A549 (cell line): ENCODE measurements around the gene SYNJ2BP. TPM values are rescaled to one million over a fixed set of nuclear protein-coding genes. Genes with fewer than 3 reads are reported as not detected.

ENCODE experiments used
- ATAC-seq, 2 experiments: fragments of 200-7000 bp in 1 of 2; fragments of >200 bp in 1 of 2; cut with Nextera tagmentation in 1 of 2; cut with Tn5 transposase in 1 of 2; 3 replicates each; pipeline versions ENCODE4 v1.8.0 to v1.9.1; 2018 to 2020; ENCODE audit warnings: mild to moderate bottlenecking in 1 of 2, moderate library complexity in 1 of 2
- CTCF ChIA-PET: fragments of 300-600 bp; sonication (Branson Sonifier 250); formaldehyde crosslinking; extraction: SDS; loops from one replicate; lab custom pipeline; 2021; ENCODE audit warnings: antibody characterized with exemption, inconsistent platforms; lab: Yijun Ruan, JAX
- POLR2A ChIA-PET: fragments of 350-600 bp; formaldehyde crosslinking; extraction: SDS; loops from one replicate; lab custom pipeline; 2021; ENCODE audit warnings: antibody characterized with exemption, inconsistent platforms; lab: Yijun Ruan, JAX
- DNase-seq, 2 experiments: peaks; one replicate each; pipeline versions ENCODE4 v3.0.0 to v3.0.0-alpha.2; 2011 to 2016; ENCODE audit warnings: low read depth in 1 of 2, low spot score in 1 of 2
- FAIRE-seq: peaks from 2 replicates; lab custom pipeline; 2011; peaks lifted over from hg19 to GRCh38; lab: Jason Lieb, UNC
- H3K27ac ChIP-seq, 2 experiments: fragments of >200 bp; sonication (Bioruptor Twin); formaldehyde crosslinking; 3 replicates each; pipeline ENCODE4 v1.5.1; 2016 to 2017
- H3K4me1 ChIP-seq: fragments of >200 bp; sonication (Bioruptor Twin); formaldehyde crosslinking; 3 replicates; pipeline ENCODE4 v1.6.1; 2016
- H3K4me2 ChIP-seq: fragments of >200 bp; sonication (Bioruptor Twin); formaldehyde crosslinking; 3 replicates; pipeline ENCODE4 v1.6.1; 2016
- H3K4me3 ChIP-seq: fragments of >200 bp; sonication (Bioruptor Twin); formaldehyde crosslinking; 3 replicates; pipeline ENCODE4 v1.5.1; 2016
- H3K9me3 ChIP-seq: fragments of >200 bp; sonication (Bioruptor Twin); formaldehyde crosslinking; 3 replicates; pipeline ENCODE4 v1.6.1; 2016
- BHLHE40 ChIP-seq: IDR thresholded peaks from 2 replicates; pipeline ENCODE4 v1.6.1; 2012; ENCODE audit warnings: low read depth, low read length, inconsistent platforms
- CBX8 ChIP-seq: fragments of 200-600 bp; sonication (generic); IDR thresholded peaks from 2 replicates; pipeline ENCODE4 v1.6.1; 2016
- E2F6 ChIP-seq: IDR thresholded peaks from 2 replicates; pipeline ENCODE4 v1.6.1; 2012; ENCODE audit warnings: low read depth, borderline replicate concordance
- ELK1 ChIP-seq: fragments of 150-350 bp; IDR thresholded peaks from 2 replicates; pipeline ENCODE4 v1.6.1; 2014; ENCODE audit warnings: low read depth, mild to moderate bottlenecking, low read length
- EP300 ChIP-seq, 2 experiments: fragments of >200 bp; sonication (Bioruptor Twin); formaldehyde crosslinking; IDR thresholded peaks; 2 replicates in 1 of 2; 3 replicates in 1 of 2; pipeline ENCODE4 v1.6.1; 2016 to 2017
- ESRRA ChIP-seq: fragments of 150-350 bp; IDR thresholded peaks from 2 replicates; pipeline ENCODE4 v1.6.1; 2014; ENCODE audit warnings: mild to moderate bottlenecking, low read length, borderline replicate concordance
- FOXS1 ChIP-seq: fragments of 250-450 bp; sonication (Bioruptor Pico); IDR thresholded peaks from 2 replicates; pipeline ENCODE4 v1.5.0; 2020; ENCODE audit warnings: mild to moderate bottlenecking, moderate library complexity
- GATA3 ChIP-seq: IDR thresholded peaks from 2 replicates; pipeline ENCODE4 v1.6.1; 2012; ENCODE audit warnings: borderline replicate concordance
- HOXB13 ChIP-seq: fragments of 250-450 bp; sonication (Bioruptor Pico); IDR thresholded peaks from 2 replicates; pipeline ENCODE4 v1.5.0; 2020; ENCODE audit warnings: low read depth, mild to moderate bottlenecking, moderate library complexity
- JUNB ChIP-seq: fragments of >200 bp; sonication (Bioruptor Twin); formaldehyde crosslinking; IDR thresholded peaks from 2 replicates; pipeline ENCODE4 v1.6.1; 2016
- MAFK ChIP-seq: fragments of 450-650 bp; IDR thresholded peaks from 2 replicates; pipeline ENCODE4 v1.6.1; 2014; ENCODE audit not compliant: partially characterized antibody
- MAZ ChIP-seq: fragments of 150-350 bp; IDR thresholded peaks from 2 replicates; pipeline ENCODE4 v1.6.1; 2014; ENCODE audit warnings: antibody characterized with exemption, low read depth, low read length, borderline replicate concordance
- NFE2L2 ChIP-seq: fragments of 150-350 bp; conservative IDR thresholded peaks from 2 replicates; pipeline ENCODE4 v1.6.1; 2014; ENCODE audit warnings: low read length
- NPAS2 ChIP-seq: fragments of 250-450 bp; sonication (Bioruptor Pico); IDR thresholded peaks from 2 replicates; pipeline ENCODE4 v1.8.0; 2022; ENCODE audit warnings: mild to moderate bottlenecking, moderate library complexity, borderline replicate concordance
- PHF8 ChIP-seq: fragments of 200-600 bp; sonication (generic); IDR thresholded peaks from 2 replicates; pipeline ENCODE4 v1.6.1; 2016; ENCODE audit warnings: low read depth, mild to moderate bottlenecking, antibody characterized with exemption, moderate library complexity, borderline replicate concordance
- RAD21 ChIP-seq, 2 experiments: fragments of >200 bp in 1 of 2; sonication (Bioruptor Twin) in 1 of 2; formaldehyde crosslinking in 1 of 2; IDR thresholded peaks in 1 of 2; conservative IDR thresholded peaks in 1 of 2; 2 replicates in 1 of 2; 3 replicates in 1 of 2; pipeline ENCODE4 v1.6.1; 2012 to 2018; ENCODE audit warnings: inconsistent platforms in 1 of 2
- RARB ChIP-seq: fragments of 250-450 bp; sonication (Bioruptor Pico); IDR thresholded peaks from 2 replicates; pipeline ENCODE4 v1.8.0; 2021; ENCODE audit warnings: mild to moderate bottlenecking, moderate library complexity
- RCOR1 ChIP-seq: fragments of 150-350 bp; IDR thresholded peaks from 2 replicates; pipeline ENCODE4 v1.6.1; 2014; ENCODE audit warnings: antibody characterized with exemption, low read length, low read depth
- RNF2 ChIP-seq: fragments of 200-600 bp; sonication (generic); IDR thresholded peaks from 2 replicates; pipeline ENCODE4 v1.6.1; 2016; ENCODE audit warnings: low read depth, mild to moderate bottlenecking, antibody characterized with exemption, moderate library complexity, borderline replicate concordance
- SMC3 ChIP-seq: fragments of >200 bp; sonication (Bioruptor Twin); formaldehyde crosslinking; IDR thresholded peaks from 3 replicates; pipeline ENCODE4 v1.6.1; 2018; ENCODE audit warnings: inconsistent platforms
- SREBF2 ChIP-seq: fragments of 450-650 bp; IDR thresholded peaks from 2 replicates; pipeline ENCODE4 v1.6.1; 2014; ENCODE audit warnings: mild to moderate bottlenecking, moderate library complexity
- USF2 ChIP-seq: fragments of 450-650 bp; IDR thresholded peaks from 2 replicates; pipeline ENCODE4 v1.6.1; 2014; ENCODE audit warnings: antibody characterized with exemption
- ZFP36 ChIP-seq: fragments of 450-650 bp; IDR thresholded peaks from 2 replicates; pipeline ENCODE4 v1.6.1; 2014; ENCODE audit warnings: borderline replicate concordance; ENCODE audit not compliant: partially characterized antibody
- ZSCAN20 ChIP-seq: fragments of 250-450 bp; sonication (Bioruptor Pico); IDR thresholded peaks from 2 replicates; pipeline ENCODE4 v1.8.0; 2022; ENCODE audit warnings: mild to moderate bottlenecking, moderate library complexity
- WGBS: methylation state at CpG from one replicate; pipeline ENCODE4 v1.1.6; 2017; ENCODE audit errors: missing lambda C conversion rate; 5-methylcytosine and 5-hydroxymethylcytosine counted together
- polyA plus RNA-seq, 4 experiments: library from polyadenylated mRNA; depleted of rRNA in 3 of 4; stranded (reverse); fragments of >200 nt; fragmentation: RNase III in 1 of 4; extraction: RNeasy Plus Mini Kit Qiagen cat#74134 plus additional on column Dnase treatment in 1 of 4; gene quantifications; 2 replicates in 3 of 4; 3 replicates in 1 of 4; pipeline ENCODE4 v1.2.3, GENCODE V29; 2011 to 2017
- TF ChIP-seq, protein P1 (sequence below): fragments of 250-450 bp; sonication (Bioruptor Pico); IDR thresholded peaks from 2 replicates; pipeline ENCODE4 v1.5.0; 2020; ENCODE audit warnings: low read depth, mild to moderate bottlenecking, moderate library complexity
- TF ChIP-seq, protein P2 (sequence below): fragments of 200-600 bp; sonication (generic); IDR thresholded peaks from 2 replicates; pipeline ENCODE4 v1.6.1; 2016; ENCODE audit warnings: antibody characterized with exemption, mild to moderate bottlenecking, moderate library complexity
- TF ChIP-seq, protein P3 (sequence below): IDR thresholded peaks from 2 replicates; pipeline ENCODE4 v1.6.1; 2012

The SYNJ2BP gene
- polyA plus RNA-seq, 2 of the 4 experiments (the other 2 are of a cell fraction), result 13.0 to 31.9 TPM

GRCh38 chr14:70398280-70398679, 18.6 kb downstream of the SYNJ2BP start:
- CTCF ChIA-PET, result interaction anchor here (1.1 kb wide), 1 partner anchor 99 kb away, joined by 3 read pairs; no protein-coding TSS in a partner anchor
- TF ChIP-seq USF2, result no peak
- TF ChIP-seq ESRRA, result no peak
- TF ChIP-seq RAD21 (conservative IDR thresholded peaks at IDR 0.05 in 1 of 2, IDR thresholded peaks at IDR 0.05 in 1 of 2), result no peak
- no peak for TF ChIP-seq CBX8
- TF ChIP-seq SMC3, result no peak
- no peak for TF ChIP-seq SREBF2
- no peak for TF ChIP-seq RNF2
- no peak for TF ChIP-seq ZFP36
- TF ChIP-seq MAFK, result no peak
- TF ChIP-seq, protein P1, sequence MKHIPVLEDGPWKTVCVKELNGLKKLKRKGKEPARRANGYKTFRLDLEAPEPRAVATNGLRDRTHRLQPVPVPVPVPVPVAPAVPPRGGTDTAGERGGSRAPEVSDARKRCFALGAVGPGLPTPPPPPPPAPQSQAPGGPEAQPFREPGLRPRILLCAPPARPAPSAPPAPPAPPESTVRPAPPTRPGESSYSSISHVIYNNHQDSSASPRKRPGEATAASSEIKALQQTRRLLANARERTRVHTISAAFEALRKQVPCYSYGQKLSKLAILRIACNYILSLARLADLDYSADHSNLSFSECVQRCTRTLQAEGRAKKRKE (CRISPR knock-in tag), result no peak
- no peak for TF ChIP-seq GATA3
- TF ChIP-seq BHLHE40, result no peak
- TF ChIP-seq FOXS1 (CRISPR knock-in tag), result no peak
- TF ChIP-seq HOXB13 (CRISPR knock-in tag), result no peak
- no peak for TF ChIP-seq EP300 (IDR thresholded peaks at IDR 0.05)
- no peak for TF ChIP-seq MAZ
- TF ChIP-seq NFE2L2, result no peak
- TF ChIP-seq ELK1, result no peak
- TF ChIP-seq RCOR1, result no peak
- TF ChIP-seq E2F6, result no peak
- FAIRE-seq, result no peak

GRCh38 chr14:70397746-70398145, 19.1 kb downstream of the SYNJ2BP start:
- Histone ChIP-seq H3K4me3 (no peak overlapping the region), H3K9me3 (no peaks in the 10 kb centered on the region), H3K27ac (no peak overlapping the region)
- DNase-seq (no peak), FAIRE-seq (no peak)
- WGBS, result 82% methylated on average over 2 of the region's 2 CpGs
- ChIA-PET CTCF (interaction anchor here (1.1 to 1.3 kb wide), 2 partner anchors 49 to 100 kb away, joined by 3 to 4 read pairs; no protein-coding TSS in a partner anchor), POLR2A (no interaction called here)
- TF ChIP-seq, protein P2, sequence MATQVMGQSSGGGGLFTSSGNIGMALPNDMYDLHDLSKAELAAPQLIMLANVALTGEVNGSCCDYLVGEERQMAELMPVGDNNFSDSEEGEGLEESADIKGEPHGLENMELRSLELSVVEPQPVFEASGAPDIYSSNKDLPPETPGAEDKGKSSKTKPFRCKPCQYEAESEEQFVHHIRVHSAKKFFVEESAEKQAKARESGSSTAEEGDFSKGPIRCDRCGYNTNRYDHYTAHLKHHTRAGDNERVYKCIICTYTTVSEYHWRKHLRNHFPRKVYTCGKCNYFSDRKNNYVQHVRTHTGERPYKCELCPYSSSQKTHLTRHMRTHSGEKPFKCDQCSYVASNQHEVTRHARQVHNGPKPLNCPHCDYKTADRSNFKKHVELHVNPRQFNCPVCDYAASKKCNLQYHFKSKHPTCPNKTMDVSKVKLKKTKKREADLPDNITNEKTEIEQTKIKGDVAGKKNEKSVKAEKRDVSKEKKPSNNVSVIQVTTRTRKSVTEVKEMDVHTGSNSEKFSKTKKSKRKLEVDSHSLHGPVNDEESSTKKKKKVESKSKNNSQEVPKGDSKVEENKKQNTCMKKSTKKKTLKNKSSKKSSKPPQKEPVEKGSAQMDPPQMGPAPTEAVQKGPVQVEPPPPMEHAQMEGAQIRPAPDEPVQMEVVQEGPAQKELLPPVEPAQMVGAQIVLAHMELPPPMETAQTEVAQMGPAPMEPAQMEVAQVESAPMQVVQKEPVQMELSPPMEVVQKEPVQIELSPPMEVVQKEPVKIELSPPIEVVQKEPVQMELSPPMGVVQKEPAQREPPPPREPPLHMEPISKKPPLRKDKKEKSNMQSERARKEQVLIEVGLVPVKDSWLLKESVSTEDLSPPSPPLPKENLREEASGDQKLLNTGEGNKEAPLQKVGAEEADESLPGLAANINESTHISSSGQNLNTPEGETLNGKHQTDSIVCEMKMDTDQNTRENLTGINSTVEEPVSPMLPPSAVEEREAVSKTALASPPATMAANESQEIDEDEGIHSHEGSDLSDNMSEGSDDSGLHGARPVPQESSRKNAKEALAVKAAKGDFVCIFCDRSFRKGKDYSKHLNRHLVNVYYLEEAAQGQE, result no peak
- TF ChIP-seq NPAS2 (no peak), ZFP36 (no peak), NFE2L2 (no peak), RARB (CRISPR knock-in tag) (no peak), SMC3 (no peak), ZSCAN20 (CRISPR knock-in tag) (no peak), GATA3 (no peak), JUNB (no peak), PHF8 (no peak), RAD21 (conservative IDR thresholded peaks at IDR 0.05 in 1 of 2, IDR thresholded peaks at IDR 0.05 in 1 of 2) (no peak)
- TF ChIP-seq, protein P3, sequence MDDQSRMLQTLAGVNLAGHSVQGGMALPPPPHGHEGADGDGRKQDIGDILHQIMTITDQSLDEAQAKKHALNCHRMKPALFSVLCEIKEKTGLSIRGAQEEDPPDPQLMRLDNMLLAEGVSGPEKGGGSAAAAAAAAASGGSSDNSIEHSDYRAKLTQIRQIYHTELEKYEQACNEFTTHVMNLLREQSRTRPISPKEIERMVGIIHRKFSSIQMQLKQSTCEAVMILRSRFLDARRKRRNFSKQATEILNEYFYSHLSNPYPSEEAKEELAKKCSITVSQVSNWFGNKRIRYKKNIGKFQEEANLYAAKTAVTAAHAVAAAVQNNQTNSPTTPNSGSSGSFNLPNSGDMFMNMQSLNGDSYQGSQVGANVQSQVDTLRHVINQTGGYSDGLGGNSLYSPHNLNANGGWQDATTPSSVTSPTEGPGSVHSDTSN, result no peak
- TF ChIP-seq, all 56 proteins: peak for 0
- ATAC-seq, result no peak
- H3K4me1 ChIP-seq, result no peaks in the 10 kb centered on the region
- H3K4me2 ChIP-seq, result no peak overlapping the region

More at GRCh38 chr14:70398280-70398679, 18.6 kb downstream of the SYNJ2BP start:
- DNase-seq (no peak), ATAC-seq (no peak)
- Histone ChIP-seq H3K27ac (no peak overlapping the region), H3K9me3 (no peaks in the 10 kb centered on the region), H3K4me1 (no peaks in the 10 kb centered on the region), H3K4me3 (no peak overlapping the region), H3K4me2 (no peak overlapping the region)
- 100% methylated on average over 1 of the region's 2 CpGs for WGBS
- POLR2A ChIA-PET, result no interaction called here
